GM21423 (cell line): ENCODE results near the gene DTL.

Experiments
- ATAC-seq: cut with Tn5 transposase; IDR thresholded peaks from one replicate; pipeline ENCODE4 v1.9.1; 2021; ENCODE audit warnings: mild to moderate bottlenecking, moderate library complexity; ENCODE audit not compliant: unreplicated experiment

Gene DTL

GRCh38 chr1:212082765-212083406, 47.3 kb downstream of the DTL start:
- ATAC-seq: no peak

- ATAC-seq: no peak
Observed at GRCh38 chr1:212089560-212090163, 54.1 kb downstream of the DTL start.

GRCh38 chr1:212091438-212092121, 56.0 kb downstream of the DTL start:
- ATAC-seq: no peak

- no peak for ATAC-seq
Observed at GRCh38 chr1:212097360-212097759, 61.8 kb downstream of the DTL start.

- ATAC-seq: no peak
Observed at GRCh38 chr1:212098310-212098709, 62.8 kb downstream of the DTL start.

GRCh38 chr1:212098771-212099170, 63.2 kb downstream of the DTL start:
- ATAC-seq: no peak

GRCh38 chr1:212101251-212101650, 65.7 kb downstream of the DTL start:
- no peak for ATAC-seq

GRCh38 chr1:212101735-212102134, 66.2 kb downstream of the DTL start:
- no peak for ATAC-seq

- no peak for ATAC-seq
Observed at GRCh38 chr1:212104586-212105325, 69.2 kb downstream of the DTL start.

GRCh38 chr1:212106286-212106792, 70.8 kb downstream of the DTL start:
- ATAC-seq: no peak

GRCh38 chr1:212107481-212107880, 71.9 kb downstream of the DTL start:
- no peak for ATAC-seq

GRCh38 chr1:212108187-212108586, 72.6 kb downstream of the DTL start:
- no peak for ATAC-seq

GRCh38 chr1:212108981-212109380, 73.4 kb downstream of the DTL start:
- ATAC-seq: no peak

GRCh38 chr1:212109728-212110127, 74.2 kb downstream of the DTL start:
- no peak for ATAC-seq

- no peak for ATAC-seq
Observed at GRCh38 chr1:212110617-212111016, 75.1 kb downstream of the DTL start.

- no peak for ATAC-seq
Observed at GRCh38 chr1:212111536-212111935, 76.0 kb downstream of the DTL start.

- no peak for ATAC-seq
Observed at GRCh38 chr1:212113706-212114105, 78.2 kb downstream of the DTL start.

GRCh38 chr1:212118167-212118871, 82.8 kb downstream of the DTL start:
- ATAC-seq: no peak

- ATAC-seq: no peak
Observed at GRCh38 chr1:212118872-212119260, 83.3 kb downstream of the DTL start.

- ATAC-seq: no peak
Observed at GRCh38 chr1:212119397-212119837, 83.9 kb downstream of the DTL start.

GRCh38 chr1:212119863-212120262, 84.3 kb downstream of the DTL start:
- ATAC-seq: no peak
